ENCODE results near the gene AOPEP. TPM values are rescaled to one million over a fixed set of nuclear protein-coding genes. Genes with fewer than 3 reads are reported as not detected.
"Not testable (repeated sequence)": the region's sequence is repeated elsewhere in the genome, so short reads cannot be mapped to it uniquely, and the experiment has no call there.

AOPEP gene
- total RNA-seq, 1 experiment from 2014 or later = 15.0 TPM

DNA sequence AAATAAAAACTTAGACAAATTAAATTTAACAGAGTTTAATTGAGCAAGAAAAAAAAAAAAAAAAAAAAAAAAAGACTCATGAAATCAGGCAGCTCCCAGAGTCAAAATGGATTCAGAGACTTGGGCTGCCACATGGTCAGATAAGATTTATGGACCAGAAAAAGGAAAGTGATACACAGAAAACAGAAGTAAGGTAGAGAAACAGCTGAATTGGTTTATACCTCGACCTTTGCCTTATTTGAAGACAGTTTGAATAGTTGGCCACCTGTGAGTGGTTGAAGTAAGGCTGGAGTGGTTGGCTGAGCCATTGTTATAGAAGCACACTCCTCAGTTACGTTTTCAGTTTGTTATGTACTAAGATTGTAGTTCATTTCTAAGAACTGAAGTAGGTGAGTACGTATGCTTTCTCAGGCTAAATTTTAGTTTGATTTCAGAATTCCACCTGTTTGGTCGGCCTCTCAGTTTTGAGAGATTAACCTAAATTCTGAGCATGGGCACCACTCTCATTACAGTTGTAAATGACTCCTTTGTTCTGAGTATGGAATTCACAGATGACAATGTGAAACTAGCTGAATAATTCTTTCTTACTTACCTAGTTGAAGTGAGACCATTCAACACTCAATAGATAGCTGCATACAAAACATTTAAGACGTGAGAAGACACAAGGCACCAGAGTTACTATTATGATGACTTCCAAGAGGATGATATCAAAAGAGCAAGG, 149.0 kb downstream of the AOPEP start:
- H3K79me2 ChIP-seq (ENCODE audit: insufficient read depth, low read length) = no peaks in the 10 kb centered on the region
- H2BK15ac ChIP-seq (ENCODE audit: low read depth, low read length) = no peak overlapping the region
- no peak overlapping the region for H3K23ac ChIP-seq (ENCODE audit: insufficient read length, low read depth, low read length)
- no peak overlapping the region for H2AK5ac ChIP-seq (ENCODE audit: insufficient read length, low read length)
- H4K91ac ChIP-seq (ENCODE audit: insufficient read length, low read depth, low read length) = no peak overlapping the region
- Mint-ChIP-seq H3K27ac (no peak overlapping the region), H3K27me3 (ENCODE audit: low read depth) (peaks cover 1% of the 10 kb centered on the region; the same call in 1 of the 2 replicates), H3K36me3 (ENCODE audit: insufficient read depth in 1 of 3, low read depth in 3 of 3) (no peaks in the 10 kb centered on the region; a peak in 1 of 7 replicates), H3K4me1 (peaks cover 16 to 18% of the 10 kb centered on the region in 2 experiments), H3K9me3 (no peaks in the 10 kb centered on the region; a peak in 1 of 5 replicates), H3K4me3 (no peak overlapping the region)
- H3K23me2 ChIP-seq (ENCODE audit: insufficient read length, low read depth, low read length, poor library complexity, severe bottlenecking) = no peaks in the 10 kb centered on the region
- no peak overlapping the region for H4K8ac ChIP-seq (replicated peaks; ENCODE audit: insufficient read length, low read depth, low read length)
- no peak overlapping the region for H3K4me2 ChIP-seq (ENCODE audit: insufficient read depth, insufficient read length, low read length)
- H3K27me3 ChIP-seq (ENCODE audit: insufficient read depth, low read length) = no peaks in the 10 kb centered on the region
- H3K9me3 ChIP-seq (ENCODE audit: control insufficient read depth, low read depth, low read length) = no peaks in the 10 kb centered on the region
- H3K18ac ChIP-seq (ENCODE audit: insufficient read length, low read depth, low read length) = no peak overlapping the region
- H2BK20ac ChIP-seq (ENCODE audit: low read depth, low read length, poor library complexity, severe bottlenecking) = no peak overlapping the region
- H4K20me1 ChIP-seq (ENCODE audit: control insufficient read depth, insufficient read depth, insufficient read length) = no peaks in the 10 kb centered on the region
- no peak overlapping the region for H3K27ac ChIP-seq (ENCODE audit: insufficient read length, low read depth, low read length)
- no peak overlapping the region for H4K5ac ChIP-seq (ENCODE audit: insufficient read length, low read depth, low read length)
- no peak overlapping the region for H3T11ph ChIP-seq (ENCODE audit: low read length)
- TF ChIP-seq, protein P1, sequence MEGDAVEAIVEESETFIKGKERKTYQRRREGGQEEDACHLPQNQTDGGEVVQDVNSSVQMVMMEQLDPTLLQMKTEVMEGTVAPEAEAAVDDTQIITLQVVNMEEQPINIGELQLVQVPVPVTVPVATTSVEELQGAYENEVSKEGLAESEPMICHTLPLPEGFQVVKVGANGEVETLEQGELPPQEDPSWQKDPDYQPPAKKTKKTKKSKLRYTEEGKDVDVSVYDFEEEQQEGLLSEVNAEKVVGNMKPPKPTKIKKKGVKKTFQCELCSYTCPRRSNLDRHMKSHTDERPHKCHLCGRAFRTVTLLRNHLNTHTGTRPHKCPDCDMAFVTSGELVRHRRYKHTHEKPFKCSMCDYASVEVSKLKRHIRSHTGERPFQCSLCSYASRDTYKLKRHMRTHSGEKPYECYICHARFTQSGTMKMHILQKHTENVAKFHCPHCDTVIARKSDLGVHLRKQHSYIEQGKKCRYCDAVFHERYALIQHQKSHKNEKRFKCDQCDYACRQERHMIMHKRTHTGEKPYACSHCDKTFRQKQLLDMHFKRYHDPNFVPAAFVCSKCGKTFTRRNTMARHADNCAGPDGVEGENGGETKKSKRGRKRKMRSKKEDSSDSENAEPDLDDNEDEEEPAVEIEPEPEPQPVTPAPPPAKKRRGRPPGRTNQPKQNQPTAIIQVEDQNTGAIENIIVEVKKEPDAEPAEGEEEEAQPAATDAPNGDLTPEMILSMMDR (conservative IDR thresholded peaks at IDR 0.05) = no peak
- H2BK5ac ChIP-seq (ENCODE audit: insufficient read length, low read length) = no peak overlapping the region
- H2BK12ac ChIP-seq (ENCODE audit: insufficient read length, low read depth, low read length) = no peak overlapping the region
- H2AFZ ChIP-seq (ENCODE audit: low read length) = no peak overlapping the region
- DNase-seq = no peak
- H3K79me1 ChIP-seq (ENCODE audit: insufficient read depth, low read depth, low read length, poor library complexity, severe bottlenecking) = no peaks in the 10 kb centered on the region
- H3K56ac ChIP-seq (ENCODE audit: insufficient read length, low read depth, low read length) = no peak overlapping the region
- H2BK120ac ChIP-seq (ENCODE audit: low read depth, low read length, poor library complexity, severe bottlenecking) = no peak overlapping the region
- no peak overlapping the region for H3K9ac ChIP-seq (ENCODE audit: extremely low read depth, insufficient read length, low read length)
- H3K14ac ChIP-seq (ENCODE audit: insufficient read depth, low read length) = no peak overlapping the region
- no peak overlapping the region for H3K4ac ChIP-seq (ENCODE audit: low read depth, low read length)
- WGBS (ENCODE audit: extremely low coverage, insufficient read length, low lambda C conversion rate) = no CpG with 5 or more reads among the region's 5 CpGs
- H3K4me1 ChIP-seq (ENCODE audit: insufficient read depth, low read length) = 0 out of 2 replicates have a peak, but pooled peaks cover 4% of the 10 kb centered on the region

DNA sequence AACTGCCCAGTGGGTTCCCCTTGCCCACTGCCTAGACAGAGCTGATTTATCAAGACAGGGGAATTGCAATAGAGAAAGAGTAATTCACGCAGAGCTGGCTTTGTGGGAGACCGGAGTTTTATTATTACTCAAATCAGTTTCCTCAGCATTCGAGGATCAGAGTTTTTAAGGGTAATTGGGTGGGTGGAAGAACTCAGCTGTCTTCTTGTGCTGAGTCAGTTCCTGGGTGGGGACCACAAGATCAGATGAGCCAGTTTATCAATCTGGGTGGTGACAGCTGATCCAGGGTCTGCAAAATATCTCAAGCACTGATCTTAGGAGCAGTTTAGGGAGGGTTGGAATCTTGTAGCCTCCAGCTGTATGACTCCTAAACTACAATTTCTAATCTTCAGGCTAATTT, 152.3 kb downstream of the AOPEP start:
- H3K79me1 ChIP-seq (ENCODE audit: insufficient read depth, low read depth, low read length, poor library complexity, severe bottlenecking); H3K36me3 Mint-ChIP-seq (ENCODE audit: insufficient read depth in 1 of 3, low read depth in 3 of 3); H3K56ac ChIP-seq (ENCODE audit: insufficient read length, low read depth, low read length); H3K4me1 ChIP-seq (ENCODE audit: insufficient read depth, low read length); H3K4ac ChIP-seq (ENCODE audit: low read depth, low read length); H3K9me3 ChIP-seq (ENCODE audit: control insufficient read depth, low read depth, low read length); H3K18ac ChIP-seq (ENCODE audit: insufficient read length, low read depth, low read length); DNase-seq; H2BK5ac ChIP-seq (ENCODE audit: insufficient read length, low read length); H3K9ac ChIP-seq (ENCODE audit: extremely low read depth, insufficient read length, low read length); H4K8ac ChIP-seq (replicated peaks; ENCODE audit: insufficient read length, low read depth, low read length); H4K5ac ChIP-seq (ENCODE audit: insufficient read length, low read depth, low read length); H3K23ac ChIP-seq (ENCODE audit: insufficient read length, low read depth, low read length); H4K20me1 ChIP-seq (ENCODE audit: control insufficient read depth, insufficient read depth, insufficient read length); H4K91ac ChIP-seq (ENCODE audit: insufficient read length, low read depth, low read length); H2AK5ac ChIP-seq (ENCODE audit: insufficient read length, low read length); H3K27me3 ChIP-seq (ENCODE audit: insufficient read depth, low read length); H3K4me3 Mint-ChIP-seq; H2BK15ac ChIP-seq (ENCODE audit: low read depth, low read length); H3K27ac ChIP-seq (ENCODE audit: insufficient read length, low read depth, low read length); H3K14ac ChIP-seq (ENCODE audit: insufficient read depth, low read length); H3K23me2 ChIP-seq (ENCODE audit: insufficient read length, low read depth, low read length, poor library complexity, severe bottlenecking); H3K4me2 ChIP-seq (ENCODE audit: insufficient read depth, insufficient read length, low read length); H3K79me2 ChIP-seq (ENCODE audit: insufficient read depth, low read length); H3K27me3 Mint-ChIP-seq (ENCODE audit: low read depth); H2BK12ac ChIP-seq (ENCODE audit: insufficient read length, low read depth, low read length); H2BK20ac ChIP-seq (ENCODE audit: low read depth, low read length, poor library complexity, severe bottlenecking); H2AFZ ChIP-seq (ENCODE audit: low read length); H3T11ph ChIP-seq (ENCODE audit: low read length); H3K9me3 Mint-ChIP-seq; H2BK120ac ChIP-seq (ENCODE audit: low read depth, low read length, poor library complexity, severe bottlenecking): not testable (repeated sequence)
- 0 out of 7 replicates have a peak overlapping the region, but pooled peaks of 1 of the 3 experiments have one; percentile 48 for H3K27ac Mint-ChIP-seq
- WGBS (ENCODE audit: extremely low coverage, insufficient read length, low lambda C conversion rate) = no CpG with 5 or more reads among the region's 3 CpGs
- H3K4me1 Mint-ChIP-seq = peaks cover 18 to 23% of the 10 kb centered on the region in 2 experiments
